GM21529 (cell line): ENCODE data around the gene FBXW11.
A peak's percentile ranks its signal among the peaks of the same experiment; 100 is the strongest.
"Not testable (repeated sequence)": the region's sequence is repeated elsewhere in the genome, so short reads cannot be mapped to it uniquely, and the experiment has no call there.

ENCODE experiments used
- ATAC-seq: cut with Tn5 transposase; IDR thresholded peaks from one replicate; pipeline ENCODE4 v1.9.1; 2021; ENCODE audit not compliant: unreplicated experiment

FBXW11 gene

DNA sequence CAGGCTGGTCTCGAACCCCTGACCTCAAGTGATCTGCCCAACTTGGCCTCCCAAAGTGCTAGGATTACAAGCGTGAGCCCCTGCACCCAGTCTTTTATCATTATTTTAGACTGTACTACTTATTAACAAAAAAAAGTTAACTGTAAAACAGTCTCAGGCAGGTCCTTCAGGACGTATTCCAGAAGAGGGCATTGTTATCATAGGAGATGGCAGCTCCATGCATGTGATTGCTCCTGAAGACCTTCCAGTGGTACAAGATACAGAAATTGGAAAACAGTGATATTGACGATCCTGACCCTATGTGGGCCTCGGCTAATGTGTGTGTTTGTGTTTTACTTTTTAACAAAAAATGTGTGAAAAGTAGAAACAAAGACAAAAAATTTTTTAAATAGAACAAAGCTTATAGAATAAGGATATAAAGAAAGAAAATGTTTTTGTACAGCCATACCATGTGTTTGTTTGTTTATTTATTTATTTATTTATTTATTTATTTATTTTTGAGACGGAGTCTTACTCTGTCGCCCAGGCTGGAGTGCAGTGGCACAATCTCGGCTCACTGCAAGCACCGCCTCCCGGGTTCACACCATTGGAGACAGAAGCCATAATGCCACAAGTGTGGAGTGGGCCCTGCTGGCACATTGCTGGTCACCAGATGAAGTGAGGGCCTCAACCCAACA lies 13.8 kb upstream of the FBXW11 start:
- ATAC-seq, result not testable (repeated sequence)

DNA sequence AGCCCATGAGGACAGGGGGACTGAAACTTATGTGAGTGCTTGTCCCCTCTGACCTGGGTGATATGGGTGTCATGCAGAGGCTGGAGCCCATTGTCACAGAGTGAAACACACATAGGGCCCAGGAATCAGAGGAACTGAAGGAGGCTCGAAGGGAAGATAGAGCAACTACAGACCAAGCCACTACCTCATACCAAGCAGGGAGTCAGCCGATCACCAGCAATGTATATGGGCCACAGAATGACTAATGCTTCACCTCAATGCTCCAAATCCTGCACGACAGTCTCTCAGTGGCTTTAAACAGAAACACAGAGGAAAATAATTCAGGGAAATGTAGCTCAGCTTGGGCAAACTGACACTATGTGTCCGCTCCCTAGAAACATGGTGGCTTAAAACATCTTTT lies 8.9 kb upstream of the FBXW11 start:
- no peak for ATAC-seq

DNA sequence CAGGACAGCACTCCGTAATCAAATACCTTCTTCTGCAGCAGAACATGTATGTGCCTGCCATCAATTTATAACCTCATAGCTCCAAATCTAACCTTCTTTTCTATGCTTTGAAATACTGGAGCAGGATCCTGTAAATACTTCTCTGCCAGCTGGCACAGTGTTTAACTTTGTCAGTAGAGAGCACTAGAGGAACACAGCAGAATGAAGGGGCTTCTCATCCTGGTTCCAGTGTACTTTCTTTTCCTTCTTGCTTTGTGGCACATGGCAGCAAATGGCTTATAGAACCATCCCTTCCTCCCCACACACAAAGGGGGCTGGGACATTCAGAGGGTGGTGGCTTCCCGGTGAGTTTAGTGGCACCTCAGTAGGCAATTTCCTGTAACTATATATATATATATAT lies 3.8 kb upstream of the FBXW11 start:
- no peak for ATAC-seq

DNA sequence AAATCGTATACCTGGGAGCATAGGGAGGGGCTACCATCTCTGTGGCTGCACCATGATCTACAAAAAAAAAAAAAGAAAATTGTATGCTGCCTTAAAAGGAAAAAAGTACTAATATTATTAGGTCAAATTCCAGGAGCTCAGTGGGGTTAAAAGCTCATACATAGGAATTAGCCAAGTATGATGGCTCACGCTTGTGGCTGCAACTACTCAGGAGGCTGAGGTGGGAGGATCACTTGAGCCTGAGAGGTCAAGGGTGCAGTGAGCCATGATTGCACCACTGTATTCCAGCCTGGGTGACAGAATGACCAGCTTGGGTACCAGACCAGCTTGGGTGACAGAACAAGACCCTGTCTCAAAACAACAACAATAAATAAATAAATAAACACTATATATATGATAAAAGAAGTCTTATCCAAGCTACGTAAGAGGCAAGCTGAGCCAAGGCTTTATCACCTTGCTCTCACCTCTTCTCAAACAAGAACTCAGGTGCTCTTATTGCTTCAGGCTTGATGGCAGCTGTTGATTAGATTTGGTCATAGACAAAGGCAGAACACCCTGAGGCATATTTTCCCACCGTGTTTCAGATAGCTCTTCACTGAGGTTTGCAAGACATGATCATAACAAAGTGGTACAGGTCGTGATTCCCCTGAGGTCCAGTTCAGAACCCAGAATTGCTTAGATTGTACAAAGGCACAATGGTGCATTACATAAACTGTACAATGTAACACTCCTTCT lies 3.3 kb upstream of the FBXW11 start:
- ATAC-seq, result no peak

DNA sequence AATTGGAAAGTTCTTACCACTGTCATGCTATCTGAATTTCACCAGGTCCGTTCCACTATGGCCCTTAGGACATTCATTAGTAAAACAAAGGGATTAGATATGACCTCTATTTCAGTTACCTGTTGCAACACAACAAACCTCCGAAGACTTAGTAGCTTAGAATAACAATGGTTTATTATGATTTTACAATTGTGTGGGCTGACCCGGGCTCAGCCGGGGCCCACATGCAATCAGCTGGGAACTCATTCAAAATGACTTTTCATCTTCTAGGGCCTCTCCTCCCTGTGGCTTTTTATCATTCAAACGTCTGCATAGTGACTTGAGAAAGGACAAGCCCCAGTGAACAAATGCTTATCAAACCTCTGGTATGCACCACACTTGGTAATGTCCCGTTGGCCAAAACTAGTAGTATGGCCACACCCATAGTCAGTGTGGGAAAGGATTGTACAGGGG lies 2.3 kb upstream of the FBXW11 start:
- no peak for ATAC-seq

DNA sequence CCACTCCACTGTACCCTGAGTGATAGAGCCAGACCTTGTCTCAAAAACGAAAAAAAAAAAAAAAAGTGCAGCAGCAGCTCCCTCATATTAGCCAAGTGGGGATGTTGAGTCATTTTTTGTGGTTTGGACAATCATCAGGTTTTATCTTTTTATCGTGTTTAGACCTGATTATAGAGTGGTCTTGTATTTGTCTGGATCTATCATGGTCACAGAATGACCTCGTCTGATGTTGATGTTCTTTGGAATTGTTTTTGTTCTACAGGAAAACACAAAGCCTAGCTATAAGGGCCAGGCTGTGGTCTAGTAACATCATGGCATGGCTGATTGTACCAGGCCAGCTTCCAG lies 1.6 kb upstream of the FBXW11 start:
- ATAC-seq, result no peak

DNA sequence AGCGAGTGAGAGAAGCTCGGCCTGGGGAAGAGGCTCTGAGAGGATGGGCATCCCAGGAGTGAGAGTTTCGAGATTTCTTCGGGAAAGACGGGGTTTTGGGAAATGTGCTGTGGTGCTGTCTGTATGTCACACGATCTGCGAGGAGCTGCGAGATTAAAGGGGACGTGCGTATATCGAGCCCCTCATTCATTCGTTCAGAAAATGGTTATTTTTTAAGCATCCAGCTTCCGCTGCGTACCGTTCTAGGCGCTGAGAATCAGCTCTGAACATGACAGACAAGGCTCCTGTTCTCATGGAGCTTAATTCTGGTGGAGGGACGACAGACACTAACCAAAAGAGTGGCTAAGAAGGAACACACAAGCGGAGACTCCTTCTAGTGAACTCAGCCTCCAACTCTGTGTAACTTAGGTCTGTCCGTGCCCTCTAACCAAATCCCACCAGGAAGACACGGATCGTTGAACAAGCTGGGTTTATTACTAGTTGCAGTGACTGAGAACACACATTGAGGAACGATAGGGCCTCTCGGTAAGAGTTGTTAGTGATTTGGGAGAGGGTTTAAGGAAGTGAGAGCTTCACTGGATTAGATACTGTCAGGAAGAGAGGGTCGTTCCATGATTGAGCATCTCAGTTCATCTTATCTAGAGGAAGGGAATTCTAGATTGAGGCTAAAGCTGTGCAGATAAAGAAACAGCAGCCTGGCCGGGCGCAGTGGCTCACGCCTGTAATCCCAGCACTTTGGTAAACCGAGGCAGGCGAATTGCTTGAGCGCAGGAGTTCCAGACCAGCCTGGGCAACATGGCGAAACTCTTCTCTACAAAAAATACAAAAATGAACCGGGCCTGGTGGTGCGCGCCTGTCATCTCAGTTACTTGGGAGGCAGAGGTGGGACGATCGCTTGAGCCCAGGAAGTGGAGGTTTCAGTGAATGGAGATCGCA lies 1.0 kb upstream of the FBXW11 start:
- ATAC-seq, result no peak

DNA sequence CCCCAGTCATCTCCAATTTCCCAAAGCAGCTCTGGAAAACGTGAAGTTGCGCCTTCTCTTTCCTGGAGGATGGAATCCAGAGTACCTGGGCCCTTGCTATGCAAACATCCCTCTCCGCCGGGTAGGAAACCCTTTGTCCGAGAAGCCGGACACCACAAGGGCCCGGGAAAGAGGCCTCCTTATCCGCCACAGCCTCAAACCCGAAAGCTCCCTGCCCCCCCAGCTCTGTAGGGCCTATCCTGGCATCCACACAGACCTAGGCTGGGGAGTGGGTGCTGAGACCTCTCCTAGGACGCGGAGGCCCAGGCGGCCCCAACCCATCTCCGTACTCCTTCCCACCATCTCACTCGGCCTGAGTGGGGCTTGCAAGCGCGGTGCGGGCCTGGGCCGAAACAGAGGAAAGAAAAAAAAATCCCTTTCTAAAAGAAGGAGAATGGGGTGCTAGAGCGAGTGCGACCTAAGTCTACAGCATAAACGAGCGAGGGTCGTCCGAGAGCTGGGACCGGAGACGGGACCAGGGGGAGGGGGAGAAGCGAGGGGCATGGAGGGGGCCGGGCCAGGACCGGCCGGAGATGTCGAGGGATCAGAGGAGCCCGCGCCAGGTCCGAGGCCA lies 624 bp downstream of the FBXW11 start:
- ATAC-seq, result peak; percentile 4

DNA sequence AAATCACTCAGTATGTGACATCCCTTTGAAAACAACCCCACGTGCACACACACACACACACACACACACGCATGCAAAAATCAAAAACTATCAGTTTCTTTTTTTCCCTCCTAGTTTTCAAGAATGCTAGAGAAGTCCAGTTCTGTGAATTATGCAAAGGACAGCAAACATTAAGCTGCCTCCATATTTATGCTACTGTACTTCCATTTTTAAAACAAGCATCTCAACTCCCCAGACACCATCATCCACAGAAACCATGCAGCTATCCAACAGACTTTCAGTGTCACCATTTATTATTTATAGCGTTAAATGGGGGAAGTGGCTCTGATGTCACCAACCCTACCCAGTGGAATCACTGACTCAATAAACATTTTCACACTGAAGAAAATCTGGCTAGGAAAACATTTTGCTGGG lies 1.6 kb downstream of the FBXW11 start:
- ATAC-seq, result no peak

DNA sequence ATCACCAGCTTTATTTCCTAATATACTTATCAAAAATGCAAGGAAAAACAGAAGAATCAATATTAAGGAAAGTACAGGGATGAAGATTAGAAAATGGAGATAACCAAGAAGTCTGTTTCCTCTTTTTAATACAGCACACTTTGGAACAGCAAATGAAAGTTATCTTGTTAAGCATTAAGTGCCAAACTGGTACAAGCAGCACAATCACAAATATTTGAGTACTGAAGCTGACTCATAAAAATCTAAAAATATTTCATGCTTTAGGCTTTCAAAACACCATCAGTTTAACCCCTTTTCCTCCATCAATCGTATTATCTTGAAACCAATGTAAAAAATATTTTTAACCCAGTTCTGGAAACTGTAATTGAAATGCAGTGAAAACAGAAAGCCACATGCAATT lies 2.7 kb downstream of the FBXW11 start:
- no peak for ATAC-seq

DNA sequence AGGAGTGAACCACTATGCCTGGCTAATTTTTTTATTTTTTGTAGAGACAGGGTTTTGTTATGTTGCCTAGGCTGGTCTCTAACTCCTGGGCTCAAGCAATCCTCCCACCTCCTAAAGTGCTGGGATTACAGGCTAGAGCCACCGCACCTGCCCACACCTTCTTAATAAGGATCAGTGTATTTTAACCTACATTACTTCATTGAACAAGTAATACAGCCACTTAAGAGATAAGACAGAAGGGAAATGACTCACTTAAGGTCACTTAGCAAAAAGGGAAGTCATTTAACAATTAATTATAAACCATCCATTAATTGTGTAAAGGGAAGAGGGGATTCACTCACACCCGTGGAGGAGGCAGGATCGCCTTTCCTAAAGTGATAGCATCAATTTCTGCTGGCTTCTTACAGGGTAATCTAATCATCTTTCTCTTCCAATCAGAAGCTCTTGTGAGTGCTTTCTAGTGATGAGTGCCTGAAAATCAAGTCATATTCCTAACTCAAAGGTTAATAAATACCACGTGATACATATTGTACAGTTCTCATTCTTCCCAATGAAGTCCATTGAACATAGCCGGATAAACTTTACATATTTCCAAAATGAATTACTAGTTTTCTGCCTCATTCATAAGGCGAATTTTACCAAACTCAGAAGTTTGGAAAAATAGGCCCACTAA lies 3.5 kb downstream of the FBXW11 start:
- ATAC-seq, result no peak

DNA sequence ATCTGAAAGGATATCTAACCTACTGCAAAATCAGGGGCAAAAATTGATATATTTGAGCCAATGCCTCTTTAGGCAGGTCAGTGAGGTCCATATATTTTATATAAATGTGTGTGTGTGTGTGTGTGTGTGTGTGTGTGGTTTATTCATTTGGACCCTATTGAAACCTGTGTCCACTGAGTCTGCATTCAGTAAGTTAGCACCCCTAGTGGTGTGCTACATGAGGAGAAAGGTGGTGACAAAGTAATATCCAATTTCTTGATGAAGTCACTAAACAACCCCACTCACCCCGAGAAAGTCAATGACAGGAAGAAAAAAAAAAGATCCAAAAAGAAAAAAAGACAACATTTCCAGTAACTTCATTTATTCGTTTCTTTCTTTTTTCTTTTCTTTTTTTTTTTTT lies 4.1 kb downstream of the FBXW11 start:
- no peak for ATAC-seq

DNA sequence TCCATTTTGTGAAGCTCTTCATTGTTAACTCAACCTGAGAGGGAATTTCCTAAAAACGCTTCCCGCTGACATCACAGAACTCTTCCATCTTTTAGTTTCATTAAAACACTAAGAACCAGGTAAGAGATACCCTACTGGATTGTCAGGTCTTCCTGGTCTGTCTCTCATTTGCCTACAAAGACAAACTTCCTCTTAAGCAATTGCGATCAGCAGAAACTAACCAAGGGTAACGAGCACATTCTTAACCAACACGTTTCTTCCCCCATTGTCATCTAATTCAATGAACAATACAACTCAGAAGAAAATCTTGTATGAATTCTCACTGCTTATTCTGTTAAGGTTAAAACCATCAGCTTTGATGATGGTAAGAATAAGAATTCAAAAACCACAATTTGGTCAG lies 6.6 kb downstream of the FBXW11 start:
- ATAC-seq, result peak; percentile 49

DNA sequence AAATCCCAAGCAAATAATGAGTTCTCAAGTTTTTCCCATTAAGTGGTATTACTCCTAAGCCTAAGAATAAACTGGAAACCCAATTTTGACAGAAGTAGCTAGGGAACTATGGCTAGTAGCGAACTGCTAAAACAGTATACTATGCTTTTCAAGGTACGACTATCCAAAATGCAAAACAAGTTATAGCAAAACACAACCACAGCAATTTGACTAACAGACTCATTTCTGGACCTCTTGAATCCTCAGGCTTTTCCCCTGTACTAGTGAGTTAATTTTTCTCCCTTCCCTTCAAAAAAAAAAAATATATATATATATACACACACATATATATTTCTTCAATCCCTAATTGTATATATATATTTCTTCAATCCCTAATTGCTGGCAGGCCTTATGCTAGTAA lies 7.3 kb downstream of the FBXW11 start:
- ATAC-seq, result no peak

DNA sequence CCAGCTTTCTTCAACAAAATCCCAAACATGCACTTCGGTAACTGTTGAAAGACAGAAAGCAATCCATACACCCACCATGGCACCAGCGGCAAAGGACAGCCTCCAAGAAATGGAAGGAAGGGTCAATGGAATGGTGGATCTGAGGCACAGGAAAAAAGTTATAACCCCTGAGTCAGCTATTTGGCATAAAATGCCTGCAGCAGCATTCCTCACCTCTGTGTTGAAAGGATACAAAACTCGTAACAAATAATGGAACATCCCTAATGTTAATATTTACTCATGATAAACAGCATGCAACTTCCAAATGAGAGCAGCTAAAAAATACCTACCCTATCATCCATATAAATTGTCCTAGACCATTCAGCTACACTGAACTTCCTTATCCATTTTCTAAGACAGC lies 9.4 kb downstream of the FBXW11 start:
- no peak for ATAC-seq

DNA sequence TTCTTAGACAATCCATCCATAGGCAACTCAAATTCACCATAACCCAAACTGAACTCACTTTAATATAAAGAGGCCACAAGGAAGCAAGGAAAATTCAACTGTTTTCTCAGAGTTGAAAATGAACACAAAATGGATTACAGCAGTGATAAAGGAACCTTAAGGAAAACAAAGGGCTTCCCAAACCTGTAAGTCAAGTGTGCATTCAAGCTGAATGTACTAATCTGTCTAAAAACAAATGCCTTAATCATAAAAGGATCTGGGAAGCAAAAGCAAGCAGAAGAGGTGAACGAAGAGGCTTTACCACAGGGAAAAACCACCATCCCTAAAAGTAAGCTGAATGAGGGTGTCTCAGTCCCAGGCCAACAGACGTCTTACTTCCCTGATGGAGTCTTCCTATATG lies 13.6 kb downstream of the FBXW11 start:
- no peak for ATAC-seq

DNA sequence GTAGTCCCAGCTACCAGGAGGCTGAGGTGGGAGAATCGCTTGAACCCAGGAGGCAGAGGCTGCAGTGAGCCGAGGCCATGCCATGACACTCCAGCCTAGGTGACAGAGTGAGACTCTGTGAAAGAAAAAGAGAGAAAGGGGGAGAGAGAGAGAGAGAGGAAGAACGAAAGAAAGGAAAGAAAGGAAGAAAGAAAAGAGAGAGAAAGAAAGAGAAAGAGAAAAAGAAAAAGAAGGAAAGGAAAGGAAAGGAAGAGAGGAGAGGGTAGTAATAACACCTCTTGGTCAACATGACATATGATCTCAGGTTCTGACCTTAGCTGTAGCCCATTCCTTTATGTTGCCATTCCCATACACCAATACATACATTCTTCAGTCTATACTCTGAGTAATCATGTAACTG lies 14.1 kb downstream of the FBXW11 start:
- no peak for ATAC-seq

DNA sequence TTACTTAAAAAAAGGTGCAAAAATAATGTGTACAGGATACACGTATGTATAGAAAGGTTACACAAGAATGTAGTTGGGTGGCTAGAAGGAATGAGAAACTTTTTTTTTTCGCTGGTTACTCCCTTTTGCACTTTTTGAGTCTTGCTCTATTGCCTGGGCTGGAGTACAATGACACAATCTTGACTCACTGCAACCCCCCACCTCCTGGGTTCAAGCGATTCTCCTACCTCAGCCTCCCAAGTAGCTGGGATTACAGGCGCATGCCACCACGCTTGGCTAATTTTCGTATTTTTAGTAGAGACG lies 15.8 kb downstream of the FBXW11 start:
- no peak for ATAC-seq

DNA sequence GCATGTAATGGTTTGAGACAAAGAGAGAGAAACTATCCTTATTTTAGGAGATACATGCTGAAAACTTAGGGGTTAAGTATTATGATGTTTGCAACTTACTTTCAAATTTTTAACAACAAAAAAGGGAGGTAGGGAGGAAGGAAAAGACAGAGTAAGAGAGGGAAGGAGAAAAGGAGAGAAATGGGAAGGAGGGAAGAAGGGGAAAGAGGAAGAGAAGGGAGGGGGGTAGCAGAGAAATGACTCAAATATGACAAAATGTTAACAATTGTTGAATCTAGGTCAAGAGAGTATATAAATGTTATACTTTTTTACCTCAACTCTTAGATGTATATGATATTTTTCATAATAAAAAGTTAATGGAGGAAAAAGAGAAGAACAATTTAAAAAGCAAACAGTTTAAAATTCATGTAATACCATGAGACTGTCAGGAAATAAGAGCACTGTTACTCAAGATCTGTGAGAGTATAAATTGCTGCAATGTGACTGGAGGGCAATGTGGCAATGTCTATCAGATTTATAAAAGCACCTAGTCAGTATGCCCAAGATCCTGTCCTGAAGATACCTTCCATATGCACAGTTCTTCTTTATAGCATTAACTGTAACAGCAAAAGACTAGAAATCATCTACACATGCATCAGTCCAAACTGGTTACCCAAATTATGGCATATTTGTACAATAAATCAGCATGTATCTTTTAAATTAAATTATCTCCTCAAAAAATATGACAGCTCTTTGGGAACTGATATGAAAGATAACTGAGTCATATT lies 16.3 kb downstream of the FBXW11 start:
- ATAC-seq, result no peak

DNA sequence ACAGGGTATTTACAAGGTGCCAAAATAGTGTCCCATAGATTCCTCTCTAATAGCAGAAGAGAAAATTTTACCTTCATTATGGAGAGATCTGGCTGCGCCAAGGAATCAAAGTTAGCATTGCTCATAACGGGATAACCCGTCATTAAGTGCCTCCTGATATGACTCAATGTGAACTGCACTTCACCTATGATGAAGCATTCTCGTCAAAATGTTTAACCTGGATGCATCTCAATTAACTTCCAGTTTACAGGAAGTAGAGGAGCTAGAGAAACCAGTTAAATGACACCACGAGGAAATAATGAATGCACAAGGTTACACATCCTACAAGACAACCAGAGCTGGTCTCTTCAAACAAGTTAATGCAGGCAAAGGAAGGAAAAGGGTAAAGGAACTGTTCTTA lies 17.2 kb downstream of the FBXW11 start:
- ATAC-seq, result peak; percentile 56
